NCI-H2029 (cell line): Measurements from ENCODE around the gene BLVRB.
A peak's percentile ranks its signal among the peaks of the same experiment; 100 is the strongest.
"Not testable (repeated sequence)": the region's sequence is repeated elsewhere in the genome, so short reads cannot be mapped to it uniquely, and the experiment has no call there.

Experiments used
- DNase-seq: peaks from one replicate; lab custom pipeline; 2025; lab: John Stamatoyannopoulos, UW

Gene BLVRB

DNA sequence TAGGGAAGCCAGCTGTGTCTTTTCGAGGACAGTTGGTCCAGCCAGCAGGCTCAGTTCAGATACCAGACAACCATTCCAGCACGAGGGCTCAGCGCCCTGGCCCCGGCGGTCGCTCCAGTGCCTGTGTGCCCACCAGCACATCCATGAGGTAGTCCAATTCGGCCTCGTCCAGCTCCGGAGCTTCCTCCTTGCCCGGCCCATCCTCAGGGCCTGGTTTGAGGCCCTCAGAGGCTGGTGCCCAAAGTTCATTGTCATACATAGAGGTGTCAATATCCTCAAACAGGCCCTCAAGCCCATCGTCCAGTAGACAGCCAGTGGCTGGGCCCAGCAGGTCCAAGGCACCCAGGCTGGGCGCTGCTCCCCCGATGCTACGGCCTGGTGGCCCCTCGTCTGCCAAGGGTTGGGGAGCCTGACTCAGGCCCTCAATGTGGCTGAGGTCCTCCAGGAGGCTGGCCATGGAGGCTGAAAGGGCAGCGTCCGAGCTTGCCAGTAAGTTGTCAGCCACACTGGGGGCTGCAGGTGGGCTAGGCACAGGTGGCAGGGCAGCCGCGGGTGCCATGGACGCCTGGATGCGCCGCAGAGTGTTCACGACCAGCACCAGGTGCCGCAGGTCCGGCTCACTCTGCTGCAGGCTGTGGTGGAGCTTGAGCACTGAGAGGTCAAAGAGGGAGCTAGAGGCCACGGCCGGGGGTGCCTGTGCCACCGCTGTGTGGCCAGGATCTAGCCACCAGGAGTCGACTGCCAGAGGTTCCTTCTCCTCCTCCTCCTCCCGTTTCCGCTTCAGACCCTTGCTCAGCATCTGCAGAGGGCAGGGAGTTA lies 42.6 kb downstream of the BLVRB start:
- DNase-seq = no peak

DNA sequence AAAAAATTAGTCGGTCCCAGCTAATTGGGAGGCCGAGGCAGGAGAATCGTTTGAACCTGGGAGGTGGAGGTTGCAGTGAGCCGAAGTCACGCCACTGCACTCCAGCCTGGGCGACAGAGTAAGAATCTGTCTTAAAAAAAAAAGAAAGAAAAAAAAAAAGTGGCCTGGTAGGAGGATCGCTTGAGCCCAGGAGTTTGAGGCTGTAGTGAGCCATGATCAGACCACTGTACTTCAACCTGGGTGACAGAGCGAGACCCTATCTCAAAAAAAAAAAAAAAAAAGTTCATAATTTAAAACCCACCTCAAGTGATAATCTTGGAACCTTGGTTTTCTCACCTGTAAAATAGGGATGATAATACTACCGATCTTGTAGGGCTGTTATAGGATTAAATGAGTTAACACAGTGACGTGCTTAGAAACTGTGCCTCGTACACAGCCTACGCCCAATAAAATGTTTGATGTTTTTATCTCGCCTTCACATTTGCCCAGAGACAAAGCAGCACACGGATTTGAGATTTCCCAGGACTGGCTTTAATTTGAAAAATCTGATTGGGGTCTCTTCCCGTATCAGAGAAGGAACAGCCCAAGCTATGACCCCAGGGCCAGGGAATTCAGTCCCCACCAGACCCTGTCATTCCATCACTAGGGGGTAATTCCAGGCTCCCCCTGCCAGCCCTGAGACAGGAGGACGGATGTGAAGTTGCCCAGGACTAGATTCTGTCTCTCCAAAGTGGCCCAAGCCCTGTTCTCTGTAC lies 43.4 kb downstream of the BLVRB start:
- DNase-seq = no peak

DNA sequence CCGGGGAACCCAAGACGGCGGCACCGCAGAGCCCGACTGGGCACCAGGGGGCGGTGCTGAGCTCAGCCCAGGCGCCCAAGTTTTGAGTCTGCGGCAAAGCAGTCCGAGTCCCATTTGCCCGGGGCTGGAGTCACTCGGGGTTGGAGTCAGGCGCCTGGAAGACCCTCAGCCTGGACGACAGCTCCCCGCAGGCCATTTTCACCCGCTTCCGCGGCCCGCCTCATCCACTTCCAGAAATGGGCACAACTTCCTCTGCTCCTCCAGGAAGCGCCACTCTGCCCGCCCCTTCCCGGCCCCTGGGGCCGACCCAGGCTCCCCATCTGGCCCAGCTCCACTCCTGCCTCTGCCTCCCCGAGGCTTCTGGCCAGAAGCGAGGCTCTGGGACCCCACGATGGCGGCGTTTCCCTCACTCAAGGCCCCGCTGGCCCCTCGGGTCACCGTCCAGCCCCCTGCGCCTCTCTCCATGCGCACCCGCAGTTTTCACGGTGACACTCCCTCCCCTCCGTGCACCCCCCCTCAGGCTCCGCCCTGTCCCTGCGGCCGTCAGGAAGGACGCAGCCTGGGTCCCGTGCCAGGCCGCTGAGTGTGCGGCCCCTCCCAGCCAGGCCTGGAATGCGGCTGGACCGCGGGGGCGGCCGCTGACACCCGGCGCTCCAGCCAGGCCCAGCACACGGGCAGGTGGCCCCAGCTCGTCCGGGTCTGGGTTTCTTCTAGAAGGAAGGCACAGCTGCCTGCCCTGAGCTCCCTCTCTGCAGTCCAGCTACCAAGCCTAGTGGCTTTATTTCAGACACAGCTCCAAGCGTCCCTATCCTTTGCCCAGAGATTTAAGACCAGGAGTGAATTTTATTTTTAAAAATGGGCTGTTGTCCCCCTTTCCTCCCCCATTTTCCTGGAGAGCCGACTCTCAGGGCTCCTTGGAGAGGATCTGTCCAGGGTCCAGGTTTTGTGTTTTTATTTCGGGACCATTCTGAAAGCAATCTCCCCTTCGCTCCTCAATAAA lies 44.5 kb downstream of the BLVRB start:
- DNase-seq = peak; percentile 72

DNA sequence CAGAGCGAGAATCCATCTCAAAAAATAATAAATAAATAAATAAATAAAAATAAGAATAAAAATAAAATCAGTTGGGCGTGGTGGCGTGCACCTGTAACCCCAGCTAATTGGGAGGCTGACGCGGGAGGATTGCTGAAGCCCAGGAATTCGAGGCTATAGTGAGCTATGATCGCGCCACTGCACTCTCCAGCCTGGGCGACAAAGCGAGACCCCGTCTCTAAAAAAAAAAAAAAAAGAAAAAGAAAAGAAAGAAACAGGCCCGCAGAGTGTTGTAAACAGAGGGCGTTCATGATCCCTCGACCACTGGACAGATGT lies 45.1 kb downstream of the BLVRB start:
- DNase-seq = no peak

DNA sequence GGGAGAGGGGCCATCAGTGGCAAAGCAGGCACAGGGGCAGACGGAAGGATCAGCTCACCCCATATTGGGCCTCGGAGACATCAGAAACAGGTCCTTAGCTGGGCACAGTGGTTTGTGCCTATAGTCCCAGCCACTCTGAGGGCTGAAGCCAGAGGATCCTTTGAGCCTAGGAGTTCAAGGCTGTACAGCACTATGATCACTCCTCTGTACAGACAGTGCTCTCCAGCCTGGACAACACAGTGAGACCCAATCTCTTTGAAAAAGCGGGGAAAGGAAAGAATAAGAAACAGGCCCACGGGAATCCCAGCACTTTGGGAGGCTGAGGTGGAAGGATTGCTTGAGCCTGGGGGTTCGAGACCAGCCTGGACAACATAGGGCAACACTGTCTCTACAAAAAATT lies 45.8 kb downstream of the BLVRB start:
- DNase-seq = no peak

DNA sequence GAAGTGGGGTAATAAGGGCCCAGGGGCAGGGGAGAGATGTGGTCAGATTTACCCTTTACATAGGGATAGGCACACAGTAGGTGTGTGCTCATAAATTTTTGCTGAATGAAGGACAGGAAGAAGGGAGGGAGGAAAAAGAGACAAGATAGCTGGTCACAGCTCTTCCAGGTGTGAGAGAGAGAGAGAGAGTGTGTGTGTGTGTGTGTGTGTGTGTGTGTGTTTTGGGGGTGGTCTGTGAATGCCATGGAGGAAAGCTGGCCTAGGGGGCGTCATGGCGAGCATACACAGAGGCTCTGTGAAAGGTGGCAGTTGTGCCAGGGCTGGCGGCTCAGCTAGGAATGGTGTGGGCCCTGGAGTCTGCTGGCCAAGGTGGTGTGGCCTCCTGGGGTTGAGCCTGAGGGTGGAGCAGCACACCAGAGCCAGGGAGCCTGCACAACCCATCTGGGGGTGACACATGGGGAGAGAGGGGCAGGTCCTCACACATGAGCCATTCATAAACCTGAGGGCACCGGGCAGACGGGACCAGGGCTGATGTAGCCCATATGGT lies 46.4 kb downstream of the BLVRB start:
- no peak for DNase-seq

DNA sequence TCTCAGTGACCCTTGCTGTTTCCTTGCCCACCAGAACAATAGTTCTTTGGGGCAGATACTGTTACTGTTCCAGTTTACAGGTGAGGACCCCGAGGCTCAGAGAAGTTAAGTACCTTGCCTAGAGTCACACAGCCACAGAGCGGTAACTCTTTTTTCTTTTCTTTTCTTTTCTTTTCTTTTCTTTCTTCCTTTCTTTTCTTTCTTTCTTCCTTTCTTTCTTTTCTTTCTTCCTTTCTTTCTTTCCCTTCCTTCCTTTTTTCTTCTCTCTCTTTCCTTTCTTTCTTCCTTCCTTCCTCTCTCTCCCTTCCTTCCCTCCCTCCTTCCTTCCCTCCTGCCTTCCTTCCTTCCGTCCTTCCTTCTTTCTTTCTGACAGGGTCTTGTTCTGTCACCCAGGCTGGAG lies 47.5 kb downstream of the BLVRB start:
- no peak for DNase-seq

DNA sequence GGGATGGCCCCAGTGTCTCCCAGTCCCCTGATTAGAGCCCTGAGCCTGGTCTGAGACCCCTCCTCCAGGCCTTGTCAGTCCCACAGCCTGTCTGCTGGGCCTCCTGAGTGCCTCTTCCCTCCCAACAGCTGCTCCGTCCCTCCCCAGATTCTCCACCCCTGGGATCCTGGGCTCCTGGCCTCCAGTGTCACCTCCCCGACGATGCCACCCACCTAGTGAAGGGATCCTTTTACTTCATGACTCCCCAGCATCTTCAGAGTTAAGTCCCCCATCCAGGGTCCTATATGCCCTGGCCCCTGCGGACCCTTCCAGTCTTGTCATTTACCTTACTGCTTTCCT lies 47.9 kb downstream of the BLVRB start:
- no peak for DNase-seq

DNA sequence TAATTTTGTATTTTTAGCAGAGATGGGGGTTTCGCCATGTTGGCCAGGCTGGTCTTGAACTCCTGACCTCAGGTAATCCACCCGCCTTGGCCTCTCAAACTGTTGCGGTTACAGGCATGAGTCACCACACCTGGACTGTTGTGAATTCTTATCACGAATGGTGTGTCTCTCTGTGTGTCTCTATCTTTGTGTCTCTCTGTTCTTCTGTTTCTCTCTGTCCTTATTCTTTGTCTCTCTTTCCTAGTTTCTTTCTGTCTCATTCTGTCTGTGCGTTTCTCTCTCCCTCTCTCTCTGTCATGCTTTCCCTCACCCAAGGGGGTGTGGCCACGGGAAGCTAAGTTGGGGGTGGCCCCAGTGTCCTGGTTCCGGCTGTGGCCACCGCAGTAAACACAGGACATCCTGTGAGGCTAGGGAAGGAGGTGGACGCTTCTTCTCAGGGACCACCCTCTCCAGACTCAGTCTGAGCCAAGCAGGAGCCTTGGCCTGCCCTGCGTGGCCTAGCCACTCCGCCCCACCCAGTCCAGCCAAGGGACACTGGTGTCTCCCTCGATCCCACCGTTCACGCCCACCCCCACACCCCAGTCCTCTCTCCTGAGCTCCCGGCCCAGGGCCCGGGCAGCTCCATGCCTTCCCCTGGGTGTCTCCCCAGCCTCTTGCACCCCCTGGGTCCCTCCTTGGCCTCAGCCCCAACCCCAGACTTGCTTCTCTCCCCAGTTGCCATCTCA lies 48.5 kb downstream of the BLVRB start:
- no peak for DNase-seq

DNA sequence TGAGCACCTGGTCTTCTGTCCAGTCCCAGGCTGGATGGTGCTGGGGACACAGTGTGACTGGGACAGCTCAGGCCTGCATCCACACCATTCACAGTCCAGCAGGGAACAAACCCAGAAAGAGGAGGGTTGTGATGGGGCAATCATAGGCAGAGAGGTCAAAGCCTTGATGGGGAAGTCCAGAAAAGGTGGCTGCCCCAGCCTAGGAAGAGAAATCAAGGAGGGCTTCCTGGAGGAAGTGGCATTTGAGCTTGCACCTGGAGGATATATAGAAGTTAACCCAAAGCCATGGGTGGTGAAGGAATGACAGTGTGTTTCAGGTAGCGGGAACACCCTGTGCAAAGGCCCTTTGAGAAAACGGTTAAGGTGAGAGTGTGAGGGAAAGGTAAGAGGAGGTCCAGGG lies 49.8 kb downstream of the BLVRB start:
- no peak for DNase-seq

DNA sequence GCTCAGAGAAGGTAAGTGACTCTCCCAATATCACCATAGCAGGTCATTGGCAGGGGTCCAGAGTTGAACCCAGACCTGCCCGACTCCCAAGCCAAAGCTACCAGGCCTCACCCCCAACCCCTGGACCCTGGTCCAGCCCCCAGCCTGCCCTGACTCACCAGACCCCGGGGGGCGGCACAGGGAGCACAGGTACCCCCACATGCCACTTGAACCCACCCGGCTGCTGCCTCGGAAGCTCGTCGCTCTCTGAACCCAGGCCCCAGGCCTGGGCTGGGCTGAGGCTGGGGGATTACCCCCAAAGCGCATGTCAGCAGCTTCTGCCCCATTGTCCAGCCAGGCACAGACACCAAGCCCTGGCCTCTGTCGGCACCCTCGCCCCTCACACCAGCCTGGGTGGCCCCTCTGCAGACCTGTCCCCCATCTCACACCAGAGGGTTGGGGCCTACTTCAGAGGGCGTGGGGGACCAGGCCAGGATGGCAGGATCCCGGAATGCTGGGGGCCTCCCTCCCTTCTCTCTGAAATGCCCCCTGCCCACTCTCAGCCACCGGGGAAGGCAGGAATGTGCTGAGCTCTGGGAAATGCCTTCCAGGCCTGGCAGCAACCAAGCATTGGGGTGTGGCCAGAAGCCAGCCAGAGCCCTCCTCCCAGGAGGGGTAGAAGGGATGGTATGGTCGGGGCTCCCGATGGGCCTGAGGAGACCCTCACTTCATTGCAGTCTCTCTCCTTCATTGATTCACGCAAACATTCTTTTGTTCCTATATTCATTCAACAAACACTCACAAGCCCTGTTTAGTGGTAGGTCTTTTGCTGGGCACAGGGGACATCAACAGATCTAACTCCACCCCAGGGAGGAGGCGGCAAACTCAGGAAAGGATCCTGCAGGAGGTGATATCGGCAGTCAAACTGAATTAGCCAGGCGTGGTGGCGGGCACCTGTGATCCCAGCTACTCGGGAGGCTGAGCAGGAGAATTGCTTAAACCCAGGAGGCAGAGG lies 50.7 kb downstream of the BLVRB start:
- no peak for DNase-seq

DNA sequence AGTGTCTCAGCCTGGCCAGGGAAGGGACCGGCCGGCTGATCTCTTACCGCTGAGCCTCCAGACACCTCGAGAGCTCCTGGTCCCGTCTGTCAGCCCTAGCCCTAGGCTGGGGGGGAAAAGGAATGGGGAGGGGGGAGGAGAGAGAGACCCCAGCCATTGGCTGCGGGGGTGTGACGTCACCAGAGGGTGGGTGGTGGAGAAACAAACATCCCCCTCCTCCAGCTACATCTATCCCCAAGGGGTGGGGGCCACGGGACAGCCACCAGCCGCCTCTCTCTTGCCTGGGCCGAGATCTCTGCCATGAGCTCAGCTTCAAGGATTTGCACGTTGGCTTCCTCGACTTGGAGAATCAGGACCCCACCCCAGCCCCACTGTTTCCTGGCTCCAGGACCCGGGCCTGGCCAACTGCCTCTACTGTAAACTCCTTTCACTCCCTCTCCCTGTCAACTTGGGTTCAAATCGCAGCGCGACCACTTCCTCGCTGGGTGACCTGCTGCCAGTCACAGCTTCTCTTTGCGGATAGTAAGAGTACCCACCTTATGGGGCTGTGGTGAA lies 52.2 kb downstream of the BLVRB start, which contains the start of gene PRX:
Gene PRX (minus strand): TSS at position 88 of the 555 bp plus-strand sequence. CDS start 5,446 bp downstream, outside the sequence.
- DNase-seq = no peak

DNA sequence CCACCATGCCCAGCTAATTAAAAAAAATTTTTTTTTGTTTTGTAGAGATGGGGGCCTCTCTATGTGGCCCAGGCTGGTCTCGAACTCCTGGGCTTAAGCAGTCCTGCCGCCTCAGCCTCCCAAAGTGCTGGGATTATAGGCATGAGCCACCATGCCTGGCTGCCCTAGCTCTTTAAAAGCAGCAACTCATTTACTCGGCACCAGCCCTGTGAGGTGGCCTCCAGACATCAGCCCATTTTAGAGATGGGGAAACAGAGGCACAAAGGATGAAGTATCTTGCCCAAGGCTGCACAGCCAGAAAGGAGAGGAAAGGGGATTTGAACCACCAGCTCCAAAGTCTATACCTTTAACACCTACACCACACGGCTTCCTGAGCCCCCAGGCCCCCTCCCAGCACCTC lies 52.7 kb downstream of the BLVRB start:
- no peak for DNase-seq

DNA sequence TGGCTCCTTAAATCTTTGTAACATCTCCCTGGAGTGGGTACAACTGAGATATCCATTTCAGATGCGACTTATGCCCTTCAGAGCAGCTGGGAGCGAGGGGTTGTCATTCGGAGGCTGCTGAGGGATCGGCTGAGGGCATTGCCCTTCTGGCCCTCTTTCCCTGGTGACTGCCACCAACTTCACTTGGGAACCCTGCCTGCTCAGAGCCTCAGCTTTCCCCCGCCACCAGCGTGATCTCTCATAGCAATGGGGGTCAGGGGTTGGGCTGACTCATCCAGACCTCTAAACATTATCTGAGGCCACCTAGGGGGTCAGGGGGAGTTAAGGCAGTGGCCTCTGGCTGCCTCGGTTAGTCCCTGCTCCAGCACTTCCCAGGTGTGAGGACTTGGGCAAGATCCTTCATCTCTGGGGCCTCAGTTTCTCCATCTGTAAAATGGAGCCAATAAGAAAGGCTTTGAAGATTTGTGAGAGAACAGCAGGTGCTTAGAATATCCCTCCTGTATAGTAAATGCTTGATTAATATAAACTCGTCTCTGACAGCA lies 53.5 kb downstream of the BLVRB start:
- no peak for DNase-seq

DNA sequence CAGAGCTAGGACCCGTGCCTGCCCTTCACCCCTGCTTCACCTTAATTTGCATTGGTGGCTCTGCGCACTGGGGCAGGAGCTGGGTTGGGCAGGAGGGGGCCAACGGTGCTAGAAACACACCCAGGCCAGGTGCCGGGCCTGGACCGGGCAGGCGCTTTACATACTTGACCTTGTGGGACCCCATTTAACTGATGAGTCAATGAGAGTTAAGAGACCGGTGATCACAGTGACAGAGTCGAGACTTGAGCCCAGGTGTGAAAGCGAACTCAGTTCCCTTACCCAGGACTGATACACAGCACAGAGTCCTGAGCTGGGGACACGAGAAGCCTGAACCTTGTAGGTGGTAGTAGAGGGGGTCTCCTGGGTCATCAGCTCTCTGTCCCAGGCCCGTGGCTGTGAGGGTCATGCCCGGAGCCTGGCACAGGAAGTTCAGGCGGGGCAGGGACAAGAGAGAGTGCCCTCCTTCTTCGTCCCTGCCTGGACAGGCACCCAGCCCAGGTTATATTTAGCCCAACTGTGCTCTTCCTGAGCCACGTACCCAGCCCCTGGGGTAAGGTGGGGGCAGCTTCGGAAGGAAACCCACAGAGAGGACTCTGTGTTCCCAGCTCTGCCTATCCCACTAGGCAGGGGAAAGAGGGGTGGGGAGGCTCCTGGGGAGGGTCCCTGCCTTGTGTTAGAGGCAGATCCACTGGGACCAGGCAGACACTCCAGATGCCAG lies 54.3 kb downstream of the BLVRB start:
- no peak for DNase-seq

DNA sequence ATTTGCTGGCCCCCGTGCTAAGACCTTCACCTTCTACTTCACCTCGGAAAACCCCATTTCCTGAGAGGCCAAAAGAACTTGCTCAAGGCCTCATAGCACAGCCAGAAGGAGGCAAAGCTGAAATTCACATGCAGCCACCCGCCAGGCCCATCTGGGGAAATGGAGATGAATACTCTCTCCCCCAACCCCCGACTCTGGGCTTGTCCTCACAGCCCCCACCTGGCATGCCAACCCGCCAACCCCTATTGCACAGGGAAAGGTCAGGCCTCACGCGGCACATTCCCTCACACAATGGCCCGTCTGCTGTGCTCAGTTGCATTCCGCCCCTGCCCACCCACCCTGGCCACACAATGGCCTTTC lies 55.5 kb downstream of the BLVRB start:
- no peak for DNase-seq

DNA sequence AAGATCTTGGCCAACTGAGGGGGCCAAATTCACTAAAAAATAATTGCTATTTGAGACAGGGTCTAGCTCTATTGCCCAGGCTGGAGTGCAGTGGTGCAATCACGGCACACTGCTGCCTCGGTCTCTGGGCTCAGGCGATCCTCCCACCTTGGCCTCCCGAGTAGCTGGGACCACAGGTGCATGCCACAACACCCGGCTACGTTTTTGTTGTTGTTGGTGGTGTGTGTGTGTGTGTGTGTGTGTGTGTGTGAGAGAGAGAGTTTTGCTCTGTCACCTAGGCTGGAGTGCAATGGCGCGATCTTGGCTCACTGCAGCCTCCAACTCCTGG lies 57.0 kb downstream of the BLVRB start:
- not testable (repeated sequence) for DNase-seq

DNA sequence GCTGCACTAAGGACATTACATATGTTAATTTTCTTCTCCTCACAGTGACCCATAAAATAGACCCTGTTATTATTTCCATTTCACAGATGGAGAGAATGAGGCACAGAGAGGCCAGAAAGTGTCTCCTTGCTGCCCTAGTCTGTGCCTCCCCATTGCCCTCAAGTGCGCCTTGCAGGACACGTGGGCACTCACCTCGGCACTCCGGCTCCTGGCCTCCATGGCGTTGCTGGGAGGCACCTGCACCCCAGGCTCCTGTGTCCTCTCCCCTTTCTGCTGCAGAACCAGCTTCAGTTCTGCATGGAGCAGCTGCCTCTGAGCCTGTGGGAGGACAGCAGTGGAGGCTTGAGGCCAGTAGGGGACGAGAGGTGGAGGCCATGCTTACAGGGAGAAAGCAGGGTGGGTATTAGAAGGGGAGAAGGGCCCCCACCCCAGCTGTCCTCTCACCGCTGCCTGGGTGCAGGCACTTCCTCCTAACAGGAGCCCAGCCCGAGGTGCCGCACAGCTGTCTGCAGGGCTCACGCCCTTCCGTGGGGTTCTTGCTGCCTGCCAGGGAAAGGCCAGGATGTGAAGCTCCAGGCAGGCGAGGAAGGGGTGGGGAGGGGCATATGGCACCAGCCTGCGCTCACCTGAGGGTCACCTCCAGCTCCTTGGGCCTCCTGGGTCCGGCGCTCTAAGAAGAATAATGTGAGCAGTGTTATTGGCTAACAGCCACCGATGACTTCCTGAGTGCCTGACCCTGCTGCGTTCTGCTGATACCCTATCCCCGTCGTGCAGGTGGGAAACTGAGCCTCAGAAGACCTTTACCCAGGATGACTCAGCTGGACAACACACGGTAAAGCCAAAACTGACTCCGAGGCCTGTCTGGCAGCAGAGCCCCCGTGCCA lies 57.6 kb downstream of the BLVRB start:
- DNase-seq = no peak
